ENCODE measurements around the gene LIX1. TPM values are rescaled to one million over a fixed set of nuclear protein-coding genes. Genes with fewer than 3 reads are reported as not detected.
"Not testable (repeated sequence)": the region's sequence is repeated elsewhere in the genome, so short reads cannot be mapped to it uniquely, and the experiment has no call there.

Gene LIX1
- total RNA-seq (not detected), polyA plus RNA-seq (not detected)

- Mint-ChIP-seq H3K27ac (no peak within 1 kb of the TSS), H3K27me3 (peaks cover 43% of the 10 kb centered on the region)
Measured at GRCh38 chr5:97142521-97143254, at the start of gene LIX1. LIX1 (minus strand) TSS chr5:97142611; CDS start chr5:97142576, 35 bp downstream.

GRCh38 chr5:97191893-97192292 lies 49.5 kb upstream of the LIX1 start:
- ATAC-seq (ENCODE audit: low read depth in 2 of 2), result no peak
- Histone ChIP-seq H3K27me3 (ENCODE audit: control insufficient read depth, insufficient read depth, low read length) (peaks cover 2% of the 10 kb centered on the region), H3K4me1 (ENCODE audit: control insufficient read depth, insufficient read depth, low read length, poor library complexity, severe bottlenecking) (peaks cover 5% of the 10 kb centered on the region), H3K27ac (ENCODE audit: insufficient read depth, low read length, poor library complexity, severe bottlenecking) (no peak overlapping the region), H3K4me3 (ENCODE audit: low read depth, low read length) (no peak overlapping the region), H3K9me3 (ENCODE audit: control insufficient read depth in 2 of 2, low read length in 2 of 2) (peaks cover 0 to 8% of the 10 kb centered on the region in 2 experiments), H3K36me3 (ENCODE audit: control insufficient read depth, insufficient read depth, low read length) (no peaks in the 10 kb centered on the region)
- Mint-ChIP-seq H3K4me1 (peaks cover 0 to 11% (median 5%) of the 10 kb centered on the region in 4 donors), H3K4me3 (no peak overlapping the region), H3K36me3 (no peaks in the 10 kb centered on the region), H3K9me3 (peaks cover 0 to 11% (median 1%) of the 10 kb centered on the region in 7 donors), H3K27me3 (peaks cover 8% of the 10 kb centered on the region), H3K27ac (no peak overlapping the region)
- no peak for DNase-seq

More at GRCh38 chr5:97142521-97143254, at the start of gene LIX1:
- no peaks in the 10 kb centered on the region for H3K9me3 ChIP-seq (ENCODE audit: control insufficient read depth in 2 of 2, low read length in 2 of 2)
- H3K36me3 ChIP-seq (ENCODE audit: control insufficient read depth, insufficient read depth, low read length), result no peaks in the 10 kb centered on the region
- Mint-ChIP-seq H3K9me3 (peaks cover 0 to 3% (median 0%) of the 10 kb centered on the region in 7 donors), H3K4me1 (no peaks in the 10 kb centered on the region), H3K4me3 (peak within 1 kb of the TSS in 1 of 4 donors; percentile 61), H3K36me3 (no peaks in the 10 kb centered on the region)
- peaks cover 15% of the 10 kb centered on the region for H3K27me3 ChIP-seq (ENCODE audit: control insufficient read depth, insufficient read depth, low read length)
- H3K4me3 ChIP-seq (ENCODE audit: low read depth, low read length), result no peak within 1 kb of the TSS
- ATAC-seq (ENCODE audit: low read depth in 2 of 2), result peak; percentile 28 to 64
- H3K4me1 ChIP-seq (ENCODE audit: control insufficient read depth, insufficient read depth, low read length, poor library complexity, severe bottlenecking), result no peaks in the 10 kb centered on the region
- no peak within 1 kb of the TSS for H3K27ac ChIP-seq (ENCODE audit: insufficient read depth, low read length, poor library complexity, severe bottlenecking)
- DNase-seq, result peak in 2 of 3 donors; percentile 26 to 55

GRCh38 chr5:97189523-97189922 lies 47.1 kb upstream of the LIX1 start:
- not testable (repeated sequence) for H3K36me3 Mint-ChIP-seq; DNase-seq; H3K4me3 ChIP-seq (ENCODE audit: low read depth, low read length); H3K9me3 ChIP-seq (ENCODE audit: control insufficient read depth in 2 of 2, low read length in 2 of 2); H3K36me3 ChIP-seq (ENCODE audit: control insufficient read depth, insufficient read depth, low read length); H3K4me1 ChIP-seq (ENCODE audit: control insufficient read depth, insufficient read depth, low read length, poor library complexity, severe bottlenecking); H3K27me3 ChIP-seq (ENCODE audit: control insufficient read depth, insufficient read depth, low read length); H3K27ac ChIP-seq (ENCODE audit: insufficient read depth, low read length, poor library complexity, severe bottlenecking); ATAC-seq (ENCODE audit: low read depth in 2 of 2); H3K4me3 Mint-ChIP-seq
- H3K27ac Mint-ChIP-seq, result peak overlapping the region in 1 of 3 donors; percentile 61
- peaks cover 2 to 12% (median 8%) of the 10 kb centered on the region in 4 donors for H3K4me1 Mint-ChIP-seq
- H3K27me3 Mint-ChIP-seq, result peaks cover 11% of the 10 kb centered on the region
- H3K9me3 Mint-ChIP-seq, result peaks cover 0 to 11% (median 0%) of the 10 kb centered on the region in 7 donors

- H3K36me3 ChIP-seq (ENCODE audit: control insufficient read depth, insufficient read depth, low read length), result peaks cover 2% of the 10 kb centered on the region
- peaks cover 24% of the 10 kb centered on the region for H3K4me1 ChIP-seq (ENCODE audit: control insufficient read depth, insufficient read depth, low read length, poor library complexity, severe bottlenecking)
- H3K27me3 ChIP-seq (ENCODE audit: control insufficient read depth, insufficient read depth, low read length), result peaks cover 2% of the 10 kb centered on the region
- H3K27ac Mint-ChIP-seq, result peak overlapping the region; percentile 99 to 100 (median 100)
- H3K9me3 Mint-ChIP-seq, result peaks cover 0 to 2% (median 0%) of the 10 kb centered on the region in 7 donors
- no peaks in the 10 kb centered on the region for H3K9me3 ChIP-seq (ENCODE audit: control insufficient read depth in 2 of 2, low read length in 2 of 2)
- peak overlapping the region; percentile 91 to 98 (median 94) for H3K4me3 Mint-ChIP-seq
- H3K4me3 ChIP-seq (ENCODE audit: low read depth, low read length), result peak overlapping the region; percentile 99
- ATAC-seq (ENCODE audit: low read depth in 2 of 2), result no peak
- peaks cover 16 to 48% (median 32%) of the 10 kb centered on the region in 4 donors for H3K4me1 Mint-ChIP-seq
- H3K36me3 Mint-ChIP-seq, result peaks cover 9% of the 10 kb centered on the region
- peak overlapping the region; percentile 97 for H3K27ac ChIP-seq (ENCODE audit: insufficient read depth, low read length, poor library complexity, severe bottlenecking)
- H3K27me3 Mint-ChIP-seq, result peaks cover 11% of the 10 kb centered on the region
- no peak for DNase-seq
Measured at GRCh38 chr5:97183930-97184213, 41.5 kb upstream of the LIX1 start.

GRCh38 chr5:97183100-97183929 lies 40.9 kb upstream of the LIX1 start, which contains the start of gene RIOK2:
RIOK2 (minus strand) TSS chr5:97183247; CDS start chr5:97183191, 56 bp downstream.
- Histone ChIP-seq H3K4me1 (ENCODE audit: control insufficient read depth, insufficient read depth, low read length, poor library complexity, severe bottlenecking) (peaks cover 24% of the 10 kb centered on the region), H3K27me3 (ENCODE audit: control insufficient read depth, insufficient read depth, low read length) (peaks cover 2% of the 10 kb centered on the region), H3K36me3 (ENCODE audit: control insufficient read depth, insufficient read depth, low read length) (peaks cover 7% of the 10 kb centered on the region), H3K9me3 (ENCODE audit: control insufficient read depth in 2 of 2, low read length in 2 of 2) (no peaks in the 10 kb centered on the region), H3K4me3 (ENCODE audit: low read depth, low read length) (peak within 1 kb of the TSS; percentile 99), H3K27ac (ENCODE audit: insufficient read depth, low read length, poor library complexity, severe bottlenecking) (peak within 1 kb of the TSS; percentile 97)
- H3K36me3 Mint-ChIP-seq, result peaks cover 15% of the 10 kb centered on the region
- ATAC-seq (ENCODE audit: low read depth in 2 of 2) (peak; percentile 91 to 92), DNase-seq (peak; percentile 85 to 97 (median 91))
- peaks cover 16 to 48% (median 33%) of the 10 kb centered on the region in 4 donors for H3K4me1 Mint-ChIP-seq
- H3K9me3 Mint-ChIP-seq, result peaks cover 0 to 2% (median 0%) of the 10 kb centered on the region in 7 donors
- peaks cover 11% of the 10 kb centered on the region for H3K27me3 Mint-ChIP-seq
- peak within 1 kb of the TSS; percentile 91 to 98 (median 94) for H3K4me3 Mint-ChIP-seq
- H3K27ac Mint-ChIP-seq, result peak within 1 kb of the TSS; percentile 99 to 100 (median 100)

- H3K27me3 Mint-ChIP-seq, result peaks cover 11% of the 10 kb centered on the region
- no peak for ATAC-seq (ENCODE audit: low read depth in 2 of 2)
- peaks cover 20% of the 10 kb centered on the region for H3K36me3 Mint-ChIP-seq
- Histone ChIP-seq H3K36me3 (ENCODE audit: control insufficient read depth, insufficient read depth, low read length) (peaks cover 14% of the 10 kb centered on the region), H3K9me3 (ENCODE audit: control insufficient read depth in 2 of 2, low read length in 2 of 2) (no peaks in the 10 kb centered on the region), H3K27me3 (ENCODE audit: control insufficient read depth, insufficient read depth, low read length) (peaks cover 2% of the 10 kb centered on the region), H3K4me3 (ENCODE audit: low read depth, low read length) (peak overlapping the region; percentile 99), H3K4me1 (ENCODE audit: control insufficient read depth, insufficient read depth, low read length, poor library complexity, severe bottlenecking) (peaks cover 24% of the 10 kb centered on the region), H3K27ac (ENCODE audit: insufficient read depth, low read length, poor library complexity, severe bottlenecking) (peak overlapping the region; percentile 97)
- H3K9me3 Mint-ChIP-seq, result peaks cover 0 to 2% (median 0%) of the 10 kb centered on the region in 7 donors
- peaks cover 16 to 48% (median 33%) of the 10 kb centered on the region in 4 donors for H3K4me1 Mint-ChIP-seq
- H3K4me3 Mint-ChIP-seq, result peak overlapping the region; percentile 91 to 98 (median 94)
- peak overlapping the region; percentile 99 to 100 (median 100) for H3K27ac Mint-ChIP-seq
- DNase-seq, result no peak
Measured at GRCh38 chr5:97182571-97183099, 40.2 kb upstream of the LIX1 start.

- Histone ChIP-seq H3K27me3 (ENCODE audit: control insufficient read depth, insufficient read depth, low read length) (no peaks in the 10 kb centered on the region), H3K9me3 (ENCODE audit: control insufficient read depth in 2 of 2, low read length in 2 of 2) (no peaks in the 10 kb centered on the region), H3K4me3 (ENCODE audit: low read depth, low read length) (peak overlapping the region; percentile 99), H3K4me1 (ENCODE audit: control insufficient read depth, insufficient read depth, low read length, poor library complexity, severe bottlenecking) (peaks cover 24% of the 10 kb centered on the region), H3K27ac (ENCODE audit: insufficient read depth, low read length, poor library complexity, severe bottlenecking) (no peak overlapping the region), H3K36me3 (ENCODE audit: control insufficient read depth, insufficient read depth, low read length) (peaks cover 20% of the 10 kb centered on the region)
- Mint-ChIP-seq H3K4me1 (peaks cover 16 to 48% (median 33%) of the 10 kb centered on the region in 4 donors), H3K27ac (peak overlapping the region; percentile 99 to 100 (median 100)), H3K9me3 (peaks cover 0 to 2% (median 0%) of the 10 kb centered on the region in 7 donors), H3K4me3 (peak overlapping the region; percentile 91 to 98 (median 94)), H3K27me3 (peaks cover 11% of the 10 kb centered on the region), H3K36me3 (peaks cover 22% of the 10 kb centered on the region)
- DNase-seq (no peak), ATAC-seq (ENCODE audit: low read depth in 2 of 2) (no peak)
Measured at GRCh38 chr5:97181856-97182545, 39.6 kb upstream of the LIX1 start.
